ENCODE measurements around the gene AFF3. TPM values are rescaled to one million over a fixed set of nuclear protein-coding genes. Genes with fewer than 3 reads are reported as not detected.

AFF3 gene
- total and polyA plus RNA-seq, 4 donors, result 0.48 to 5.3 (median 2.3) TPM

- DNase-seq (ENCODE audit: low spot score), result no peak
- WGBS, result 93% methylated on average over 5 of the region's 5 CpGs
- Histone ChIP-seq H3K9ac (ENCODE audit: low read depth in 1 of 2, low read length in 2 of 2) (no peak overlapping the region), H3K9me3 (ENCODE audit: control insufficient read depth in 4 of 4, low read length in 3 of 4) (no peaks in the 10 kb centered on the region), H3K27me3 (ENCODE audit: control insufficient read depth in 4 of 4, insufficient read depth in 4 of 4, low read length in 3 of 4) (no peaks in the 10 kb centered on the region), H3K27ac (ENCODE audit: low read depth in 1 of 2, low read length in 2 of 2) (no peak overlapping the region), H3K4me1 (ENCODE audit: control insufficient read depth in 4 of 4, insufficient read depth in 4 of 4, low read length in 3 of 4) (peaks cover 4 to 16% (median 11%) of the 10 kb centered on the region in 4 donors), H3K4me3 (ENCODE audit: low read depth in 1 of 3, low read length in 3 of 3) (no peak overlapping the region), H3K36me3 (ENCODE audit: control insufficient read depth in 4 of 4, insufficient read depth in 3 of 4, low read depth in 1 of 4, low read length in 3 of 4) (no peaks in the 10 kb centered on the region)
- TF ChIP-seq RXRA (IDR thresholded peaks at IDR 0.05), result no peak
- TF ChIP-seq ATF3 (IDR thresholded peaks at IDR 0.05), result no peak
- TF ChIP-seq REST (IDR thresholded peaks at IDR 0.05), result no peak
- no peak for TF ChIP-seq FOXA2 (IDR thresholded peaks at IDR 0.05)
- TF ChIP-seq FOXA1 (IDR thresholded peaks at IDR 0.05), result no peak
- TF ChIP-seq MAX (IDR thresholded peaks at IDR 0.05), result no peak
- TF ChIP-seq RAD21 (IDR thresholded peaks at IDR 0.05), result no peak
- no peak for TF ChIP-seq TAF1 (conservative IDR thresholded peaks at IDR 0.05)
- TF ChIP-seq YY1 (IDR thresholded peaks at IDR 0.05), result no peak
These were observed 80.1 kb downstream of the AFF3 start for GRCh38 chr2:100062336-100062735.

- H3K4me3 ChIP-seq (ENCODE audit: low read depth in 1 of 3, low read length in 3 of 3), result no peak overlapping the region
- H3K4me1 ChIP-seq (ENCODE audit: control insufficient read depth in 4 of 4, insufficient read depth in 4 of 4, low read length in 3 of 4), result peaks cover 0 to 2% (median 0%) of the 10 kb centered on the region in 4 donors
- TF ChIP-seq GABPA (IDR thresholded peaks at IDR 0.05 in 1 of 2, conservative IDR thresholded peaks at IDR 0.05 in 1 of 2), result no peak
- TF ChIP-seq MAX (IDR thresholded peaks at IDR 0.05), result no peak
- TF ChIP-seq JUND (IDR thresholded peaks at IDR 0.05), result no peak
- DNase-seq (ENCODE audit: low spot score), result no peak
- 87% methylated on average over 4 of the region's 4 CpGs for WGBS
- no peaks in the 10 kb centered on the region for H3K36me3 ChIP-seq (ENCODE audit: control insufficient read depth in 4 of 4, insufficient read depth in 3 of 4, low read depth in 1 of 4, low read length in 3 of 4)
- no peak overlapping the region for H3K9ac ChIP-seq (ENCODE audit: low read depth in 1 of 2, low read length in 2 of 2)
- no peaks in the 10 kb centered on the region for H3K27me3 ChIP-seq (ENCODE audit: control insufficient read depth in 4 of 4, insufficient read depth in 4 of 4, low read length in 3 of 4)
- H3K9me3 ChIP-seq (ENCODE audit: control insufficient read depth in 4 of 4, low read length in 3 of 4), result no peaks in the 10 kb centered on the region
- no peak overlapping the region for H3K27ac ChIP-seq (ENCODE audit: low read depth in 1 of 2, low read length in 2 of 2)
These were observed 81.5 kb downstream of the AFF3 start for GRCh38 chr2:100060875-100061274.

GRCh38 chr2:100059638-100060037 lies 82.8 kb downstream of the AFF3 start:
- DNase-seq (ENCODE audit: low spot score), result no peak
- H3K4me3 ChIP-seq (ENCODE audit: low read depth in 1 of 3, low read length in 3 of 3), result no peak overlapping the region
- H3K9me3 ChIP-seq (ENCODE audit: control insufficient read depth in 4 of 4, low read length in 3 of 4), result no peaks in the 10 kb centered on the region
- H3K9ac ChIP-seq (ENCODE audit: low read depth in 1 of 2, low read length in 2 of 2), result no peak overlapping the region
- H3K27me3 ChIP-seq (ENCODE audit: control insufficient read depth in 4 of 4, insufficient read depth in 4 of 4, low read length in 3 of 4), result no peaks in the 10 kb centered on the region
- TF ChIP-seq RXRA (IDR thresholded peaks at IDR 0.05), result no peak
- no peak overlapping the region for H3K27ac ChIP-seq (ENCODE audit: low read depth in 1 of 2, low read length in 2 of 2)
- 96% methylated on average over 4 of the region's 4 CpGs for whole genome bisulfite sequencing
- no peaks in the 10 kb centered on the region for H3K4me1 ChIP-seq (ENCODE audit: control insufficient read depth in 4 of 4, insufficient read depth in 4 of 4, low read length in 3 of 4)
- H3K36me3 ChIP-seq (ENCODE audit: control insufficient read depth in 4 of 4, insufficient read depth in 3 of 4, low read depth in 1 of 4, low read length in 3 of 4), result no peaks in the 10 kb centered on the region

All from liver (tissue), 9 donors.